Gastroesophageal sphincter (tissue), 4 donors: ENCODE results near the gene HDAC2. TPM values are rescaled to one million over a fixed set of nuclear protein-coding genes. Genes with fewer than 3 reads are reported as not detected.

Source experiments
- ATAC-seq: fragments of 150-250 bp; one replicate; pipeline ENCODE4 v1.9.1; 2016; ENCODE audit warnings: mild to moderate bottlenecking, moderate library complexity
- H3K27ac ChIP-seq, 4 donors: fragments of 200-600 bp; sonication (generic) in 3 of 4; 1 replicate in 3 of 4; 2 replicates in 1 of 4; pipeline ENCODE4 v1.5.1; 2016 to 2019
- H3K27me3 ChIP-seq: fragments of 200-600 bp; sonication (generic); one replicate; pipeline ENCODE4 v1.5.1; 2019
- H3K36me3 ChIP-seq, 2 donors: fragments of 200-600 bp; sonication (generic); one replicate each; pipeline ENCODE4 v1.5.1; 2019; ENCODE audit warnings: control low read depth in 1 of 2
- H3K4me1 ChIP-seq, 3 donors: fragments of 200-600 bp; sonication (generic); 1 replicate in 2 of 3; 2 replicates in 1 of 3; pipeline ENCODE4 v1.5.1; 2016 to 2019; ENCODE audit warnings: control low read depth in 2 of 3
- H3K4me3 ChIP-seq, 2 donors: fragments of 200-600 bp; sonication (generic); one replicate each; pipeline ENCODE4 v1.5.1; 2019; ENCODE audit warnings: mild to moderate bottlenecking in 1 of 2, moderate library complexity in 1 of 2
- H3K9me3 ChIP-seq, 3 donors: fragments of 200-600 bp; sonication (generic); one replicate each; pipeline ENCODE4 v1.5.1; 2017 to 2019; ENCODE audit warnings: control low read depth in 2 of 3
- CTCF ChIP-seq, 4 experiments: fragments of 200-600 bp in 2 of 4; fragments of 450-650 bp in 2 of 4; sonication (generic) in 1 of 4; IDR thresholded peaks; one replicate each; pipeline ENCODE4 v1.5.1; 2017 to 2019; ENCODE audit warnings: antibody characterized with exemption in 4 of 4, mild to moderate bottlenecking in 2 of 4, moderate library complexity in 2 of 4
- EP300 ChIP-seq: sonication (generic); formaldehyde crosslinking; IDR thresholded peaks from one replicate; pipeline ENCODE4 v1.6.1; 2017; ENCODE audit warnings: antibody characterized with exemption, mild to moderate bottlenecking
- POLR2A ChIP-seq, 2 donors: fragments of 450-650 bp; IDR thresholded peaks; one replicate each; pipeline ENCODE4 v1.6.1; 2017; ENCODE audit warnings: antibody characterized with exemption in 2 of 2, mild to moderate bottlenecking in 2 of 2, moderate library complexity in 1 of 2
- POLR2AphosphoS5 ChIP-seq: sonication (generic); formaldehyde crosslinking; IDR thresholded peaks from one replicate; pipeline ENCODE4 v1.6.1; 2017; ENCODE audit warnings: antibody characterized with exemption
- WGBS, 2 donors: methylation state at CpG; one replicate each; pipeline ENCODE4 v1.1.5; 2018; ENCODE audit warnings: low coverage in 1 of 2; 5-methylcytosine and 5-hydroxymethylcytosine counted together
- total RNA-seq, 4 donors: library from RNA; depleted of rRNA; stranded (reverse); fragments of >200 nt; gene quantifications; one replicate each; pipeline ENCODE4 v1.1.0, GENCODE V29; 2016

The HDAC2 gene
- total RNA-seq, 4 donors from 2014 or later, result 44.7 to 71.2 (median 52.5) TPM

DNA sequence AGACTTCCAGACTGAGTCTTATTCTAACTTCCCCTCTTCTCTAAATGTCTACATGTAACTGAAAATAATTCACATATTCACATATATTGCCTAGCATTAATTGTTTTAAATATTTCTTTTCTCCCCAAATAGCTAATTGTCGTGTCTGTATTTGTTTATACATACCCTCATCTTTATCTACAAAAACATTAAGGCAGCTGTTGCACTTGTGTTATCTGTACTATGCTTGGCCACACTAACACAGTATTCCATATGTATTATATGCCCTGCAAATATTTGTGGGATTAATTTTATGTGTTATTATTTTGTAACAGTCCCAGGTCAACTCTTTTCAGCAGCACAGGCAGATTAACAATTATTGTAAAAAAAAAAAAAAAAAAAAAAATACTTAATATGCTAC lies 11.7 kb downstream of the HDAC2 start:
- TF ChIP-seq POLR2AphosphoS5 (no peak), CTCF (IDR thresholded peaks at IDR 0.05) (no peak), EP300 (no peak), POLR2A (IDR thresholded peaks at IDR 0.05) (no peak)
- Histone ChIP-seq H3K27me3 (no peaks in the 10 kb centered on the region), H3K9me3 (no peaks in the 10 kb centered on the region), H3K4me1 (peaks cover 0 to 26% (median 0%) of the 10 kb centered on the region in 3 donors), H3K27ac (no peak overlapping the region), H3K4me3 (no peak overlapping the region), H3K36me3 (peaks cover 0 to 33% of the 10 kb centered on the region in 2 donors)
- ATAC-seq, result no peak
- WGBS, 2 donors, result 43 to 79% methylated on average over 1 of the region's 1 CpG

GRCh38 chr6:113954653-113955052 lies 16.3 kb downstream of the HDAC2 start:
- Histone ChIP-seq H3K27ac (no peak overlapping the region), H3K27me3 (no peaks in the 10 kb centered on the region), H3K9me3 (no peaks in the 10 kb centered on the region), H3K36me3 (peaks cover 0 to 71% of the 10 kb centered on the region in 2 donors), H3K4me1 (peaks cover 0 to under 1% (median 0%) of the 10 kb centered on the region in 3 donors), H3K4me3 (no peak overlapping the region)
- TF ChIP-seq POLR2AphosphoS5 (no peak), EP300 (no peak), POLR2A (IDR thresholded peaks at IDR 0.05) (no peak), CTCF (IDR thresholded peaks at IDR 0.05) (no peak)
- no peak for ATAC-seq
- WGBS, 2 donors, result 78 to 90% methylated on average over 1 of the region's 1 CpG

- TF ChIP-seq POLR2A (IDR thresholded peaks at IDR 0.05) (no peak), EP300 (no peak), CTCF (IDR thresholded peaks at IDR 0.05) (no peak), POLR2AphosphoS5 (no peak)
- no peak for ATAC-seq
- H3K4me3 ChIP-seq, result no peak overlapping the region
- peaks cover 0 to 72% of the 10 kb centered on the region in 2 donors for H3K36me3 ChIP-seq
- no peaks in the 10 kb centered on the region for H3K27me3 ChIP-seq
- no peaks in the 10 kb centered on the region for H3K4me1 ChIP-seq
- no peaks in the 10 kb centered on the region for H3K9me3 ChIP-seq
- no peak overlapping the region for H3K27ac ChIP-seq
These were observed 17.6 kb downstream of the HDAC2 start for GRCh38 chr6:113953346-113953745.

GRCh38 chr6:113949499-113949898 lies 21.4 kb downstream of the HDAC2 start:
- Histone ChIP-seq H3K4me3 (no peak overlapping the region), H3K4me1 (no peaks in the 10 kb centered on the region), H3K9me3 (no peaks in the 10 kb centered on the region), H3K36me3 (peaks cover 0 to 60% of the 10 kb centered on the region in 2 donors), H3K27me3 (no peaks in the 10 kb centered on the region), H3K27ac (no peak overlapping the region)
- TF ChIP-seq POLR2AphosphoS5, result no peak
- no peak for TF ChIP-seq CTCF (IDR thresholded peaks at IDR 0.05)
- no peak for TF ChIP-seq EP300
- no peak for TF ChIP-seq POLR2A (IDR thresholded peaks at IDR 0.05)
- 96 to 100% methylated on average over 2 to 8 of the region's 8 CpGs for WGBS, 2 donors
- ATAC-seq, result no peak

- Histone ChIP-seq H3K27me3 (no peaks in the 10 kb centered on the region), H3K36me3 (peaks cover 0 to 67% of the 10 kb centered on the region in 2 donors), H3K9me3 (no peaks in the 10 kb centered on the region), H3K4me1 (no peaks in the 10 kb centered on the region), H3K4me3 (no peak overlapping the region), H3K27ac (no peak overlapping the region)
- ATAC-seq, result no peak
- no peak for TF ChIP-seq POLR2A (IDR thresholded peaks at IDR 0.05)
- TF ChIP-seq POLR2AphosphoS5, result no peak
- no peak for TF ChIP-seq CTCF (IDR thresholded peaks at IDR 0.05)
- TF ChIP-seq EP300, result no peak
- 100% methylated on average over 1 to 2 of the region's 2 CpGs for WGBS, 2 donors
These were observed 26.2 kb downstream of the HDAC2 start for GRCh38 chr6:113944701-113945100.
